Suppressor macrophage treated with lipopolysaccharide for 4 hours (primary cell): ENCODE data around the gene STARD7.

ENCODE experiments used
- DNase-seq: peaks from one replicate; pipeline ENCODE4 v3.0.0-alpha.2; 2020

STARD7 gene

GRCh38 chr2:96208143-96209010, at the start of gene STARD7:
Gene STARD7, minus strand, starts transcription at chr2:96208827. Its CDS starts 393 bp downstream, at chr2:96208434.
- peak; percentile 98 for DNase-seq

- DNase-seq: peak; percentile 77
These were observed 49.1 kb upstream of the STARD7 start for GRCh38 chr2:96257744-96258143.

GRCh38 chr2:96256611-96257113, 48.0 kb upstream of the STARD7 start:
- DNase-seq: peak; percentile 40

GRCh38 chr2:96254571-96254970, 45.9 kb upstream of the STARD7 start:
- DNase-seq: no peak

GRCh38 chr2:96253006-96253405, 44.4 kb upstream of the STARD7 start:
- no peak for DNase-seq

- no peak for DNase-seq
These were observed 43.9 kb upstream of the STARD7 start for GRCh38 chr2:96252526-96252925.

- peak; percentile 80 for DNase-seq
These were observed 43.2 kb upstream of the STARD7 start for GRCh38 chr2:96251721-96252292.

GRCh38 chr2:96250188-96250587, 41.6 kb upstream of the STARD7 start:
- DNase-seq: no peak

GRCh38 chr2:96249654-96250053, 41.0 kb upstream of the STARD7 start:
- no peak for DNase-seq

- DNase-seq: no peak
These were observed 40.0 kb upstream of the STARD7 start for GRCh38 chr2:96248624-96249023.

- no peak for DNase-seq
These were observed 39.3 kb upstream of the STARD7 start for GRCh38 chr2:96247896-96248295.

- peak; percentile 72 for DNase-seq
These were observed 38.4 kb upstream of the STARD7 start for GRCh38 chr2:96247009-96247408.

- DNase-seq: peak; percentile 95
These were observed 37.2 kb upstream of the STARD7 start for GRCh38 chr2:96245609-96246390.

- no peak for DNase-seq
These were observed 35.2 kb upstream of the STARD7 start for GRCh38 chr2:96243843-96244242.

- DNase-seq: peak; percentile 95
These were observed 33.4 kb upstream of the STARD7 start for GRCh38 chr2:96241900-96242611.

GRCh38 chr2:96241227-96241626, 32.6 kb upstream of the STARD7 start:
- no peak for DNase-seq

GRCh38 chr2:96240341-96241038, 31.9 kb upstream of the STARD7 start:
- DNase-seq: no peak

- DNase-seq: no peak
These were observed 31.2 kb upstream of the STARD7 start for GRCh38 chr2:96239745-96240264.

- no peak for DNase-seq
These were observed 30.5 kb upstream of the STARD7 start for GRCh38 chr2:96239091-96239490.

- DNase-seq: no peak
These were observed 29.6 kb upstream of the STARD7 start for GRCh38 chr2:96238266-96238665.

- no peak for DNase-seq
These were observed 28.3 kb upstream of the STARD7 start for GRCh38 chr2:96236882-96237281.

GRCh38 chr2:96233880-96234316, 25.3 kb upstream of the STARD7 start:
- peak; percentile 44 for DNase-seq
